AG04450 (cell line): ENCODE data around the gene RING1. TPM values are rescaled to one million over a fixed set of nuclear protein-coding genes. Genes with fewer than 3 reads are reported as not detected.

Experiments
- CTCF ChIA-PET: fragments of 300-600, 350-600 bp; formaldehyde crosslinking; extraction: SDS; loops from one replicate; lab custom pipeline; 2022; ENCODE audit warnings: antibody characterized with exemption, inconsistent platforms; lab: Charles Lee
- POLR2A ChIA-PET: fragments of 350-600 bp; formaldehyde crosslinking; extraction: SDS; loops from one replicate; lab custom pipeline; 2021; ENCODE audit warnings: antibody characterized with exemption, inconsistent platforms; lab: Yijun Ruan, JAX
- DNase-seq: peaks from one replicate; pipeline ENCODE4 v3.0.0-alpha.2; 2011; ENCODE audit warnings: low read depth, low spot score
- H3K27ac ChIP-seq: one replicate; pipeline ENCODE4 v1.5.1; 2012; ENCODE audit warnings: low read depth, low read length, control low read depth
- H3K27me3 ChIP-seq: one replicate; pipeline ENCODE4 v1.6.0; 2012; ENCODE audit warnings: low read length; ENCODE audit not compliant: control insufficient read depth, insufficient read depth
- H3K4me3 ChIP-seq: 2 replicates; pipeline ENCODE4 v1.5.1; 2011; ENCODE audit warnings: mild to moderate bottlenecking, low read depth, low read length, control low read depth
- H3K9me3 ChIP-seq: 2 replicates; pipeline ENCODE4 v1.5.1; 2012; ENCODE audit warnings: low read length; ENCODE audit not compliant: control insufficient read depth, insufficient read depth
- CTCF ChIP-seq: IDR thresholded peaks from 2 replicates; pipeline ENCODE4 v1.5.1; 2011; ENCODE audit warnings: low read depth, low read length, control low read depth, inconsistent platforms
- polyA plus RNA-seq: library from polyadenylated mRNA; depleted of rRNA; stranded (reverse); fragments of >200 nt; gene quantifications from 2 replicates; pipeline ENCODE4 v1.2.3, GENCODE V29; 2011

RING1 gene
- polyA plus RNA-seq, 1 experiment: 23.8 TPM

- ChIA-PET POLR2A (no interaction called here), CTCF (no interaction called here)
- no peak overlapping the region for H3K27ac ChIP-seq
- DNase-seq: no peak
- peaks cover 24% of the 10 kb centered on the region for H3K27me3 ChIP-seq
- no peak for TF ChIP-seq CTCF
- no peaks in the 10 kb centered on the region; the same call in 1 of the 2 replicates for H3K9me3 ChIP-seq
- no peak overlapping the region for H3K4me3 ChIP-seq
Measured at GRCh38 chr6:33176906-33177305, 31.4 kb upstream of the RING1 start.

GRCh38 chr6:33177552-33178446 is 30.5 kb upstream of the RING1 start:
- Histone ChIP-seq H3K9me3 (no peaks in the 10 kb centered on the region; the same call in 1 of the 2 replicates), H3K4me3 (no peak overlapping the region), H3K27me3 (peaks cover 19% of the 10 kb centered on the region), H3K27ac (no peak overlapping the region)
- CTCF ChIA-PET: no interaction called here
- DNase-seq: no peak
- POLR2A ChIA-PET: no interaction called here
- TF ChIP-seq CTCF: no peak

GRCh38 chr6:33178755-33179475 is 29.4 kb upstream of the RING1 start:
- Histone ChIP-seq H3K9me3 (no peaks in the 10 kb centered on the region; the same call in 1 of the 2 replicates), H3K27ac (no peak overlapping the region), H3K4me3 (no peak overlapping the region), H3K27me3 (peaks cover 16% of the 10 kb centered on the region)
- no peak for DNase-seq
- TF ChIP-seq CTCF: no peak
- POLR2A ChIA-PET: no interaction called here
- CTCF ChIA-PET: no interaction called here

- ChIA-PET CTCF (no interaction called here), POLR2A (no interaction called here)
- H3K4me3 ChIP-seq: no peak overlapping the region
- H3K9me3 ChIP-seq: no peaks in the 10 kb centered on the region; the same call in 1 of the 2 replicates
- TF ChIP-seq CTCF: no peak
- H3K27ac ChIP-seq: no peak overlapping the region
- no peak for DNase-seq
- peaks cover 5% of the 10 kb centered on the region for H3K27me3 ChIP-seq
Measured at GRCh38 chr6:33181141-33181540, 27.2 kb upstream of the RING1 start.
